Forelimb muscle (tissue), 1 donor: ENCODE measurements around the gene FBXO11. TPM values are rescaled to one million over a fixed set of nuclear protein-coding genes. Genes with fewer than 3 reads are reported as not detected.
A peak's percentile ranks its signal among the peaks of the same experiment; 100 is the strongest.
"Not testable (repeated sequence)": the region's sequence is repeated elsewhere in the genome, so short reads cannot be mapped to it uniquely, and the experiment has no call there.

Source experiments
- DNase-seq: peaks from one replicate; pipeline ENCODE4 v3.0.0-alpha.2; 2013; ENCODE audit warnings: low read depth
- polyA plus RNA-seq: library from polyadenylated mRNA; unstranded; fragments of 120-200 nt; gene quantifications from one replicate; pipeline ENCODE4 v1.2.1, GENCODE V29; 2013; ENCODE audit not compliant: insufficient read length

The FBXO11 gene
- polyA plus RNA-seq, 1 donor = 47.7 TPM

GRCh38 chr2:47897883-47898731 is 8.2 kb downstream of the FBXO11 start:
- no peak for DNase-seq

GRCh38 chr2:47897191-47897882 is 9.0 kb downstream of the FBXO11 start:
- DNase-seq = not testable (repeated sequence)

- no peak for DNase-seq
Measured at GRCh38 chr2:47896450-47896968, 9.8 kb downstream of the FBXO11 start.

- DNase-seq = no peak
Measured at GRCh38 chr2:47893771-47894170, 12.5 kb downstream of the FBXO11 start.

- DNase-seq = no peak
Measured at GRCh38 chr2:47892338-47892730, 14.0 kb downstream of the FBXO11 start.

GRCh38 chr2:47891369-47892337 is 14.6 kb downstream of the FBXO11 start:
- DNase-seq = no peak

GRCh38 chr2:47890711-47891368 is 15.5 kb downstream of the FBXO11 start:
- no peak for DNase-seq

GRCh38 chr2:47888581-47889280 is 17.6 kb downstream of the FBXO11 start:
- no peak for DNase-seq

- DNase-seq = no peak
Measured at GRCh38 chr2:47876912-47877311, 29.4 kb downstream of the FBXO11 start.

- no peak for DNase-seq
Measured at GRCh38 chr2:47872941-47873340, 33.4 kb downstream of the FBXO11 start.

GRCh38 chr2:47870641-47871540 is 35.4 kb downstream of the FBXO11 start:
- DNase-seq = no peak

GRCh38 chr2:47869859-47870595 is 36.3 kb downstream of the FBXO11 start:
- no peak for DNase-seq

GRCh38 chr2:47868611-47869352 is 37.5 kb downstream of the FBXO11 start:
- no peak for DNase-seq

GRCh38 chr2:47867205-47867604 is 39.1 kb downstream of the FBXO11 start:
- peak; percentile 8 for DNase-seq

- no peak for DNase-seq
Measured at GRCh38 chr2:47864566-47864965, 41.7 kb downstream of the FBXO11 start.

- DNase-seq = no peak
Measured at GRCh38 chr2:47862949-47863348, 43.3 kb downstream of the FBXO11 start.

- DNase-seq = not testable (repeated sequence)
Measured at GRCh38 chr2:47853067-47853777, 53.1 kb downstream of the FBXO11 start.
